ENCODE results near the gene NOTCH2.
"Not testable (repeated sequence)": the region's sequence is repeated elsewhere in the genome, so short reads cannot be mapped to it uniquely, and the experiment has no call there.

Gene NOTCH2

GRCh38 chr1:120069067-120069919 is at the start of gene NOTCH2:
TSS of gene NOTCH2 (minus strand) at chr1:120069662. CDS start at chr1:120069406, 256 bp downstream.
- DNase-seq (ENCODE audit: low read depth in 3 of 3): peak; percentile 29 to 67 (median 47)

GRCh38 chr1:120117371-120118177 is 48.1 kb upstream of the NOTCH2 start:
- DNase-seq (ENCODE audit: low read depth in 3 of 3): not testable (repeated sequence)

GRCh38 chr1:120116094-120116493 is 46.6 kb upstream of the NOTCH2 start:
- not testable (repeated sequence) for DNase-seq (ENCODE audit: low read depth in 3 of 3)

- not testable (repeated sequence) for DNase-seq (ENCODE audit: low read depth in 3 of 3)
Measured at GRCh38 chr1:120113134-120113533, 43.7 kb upstream of the NOTCH2 start.

DNA sequence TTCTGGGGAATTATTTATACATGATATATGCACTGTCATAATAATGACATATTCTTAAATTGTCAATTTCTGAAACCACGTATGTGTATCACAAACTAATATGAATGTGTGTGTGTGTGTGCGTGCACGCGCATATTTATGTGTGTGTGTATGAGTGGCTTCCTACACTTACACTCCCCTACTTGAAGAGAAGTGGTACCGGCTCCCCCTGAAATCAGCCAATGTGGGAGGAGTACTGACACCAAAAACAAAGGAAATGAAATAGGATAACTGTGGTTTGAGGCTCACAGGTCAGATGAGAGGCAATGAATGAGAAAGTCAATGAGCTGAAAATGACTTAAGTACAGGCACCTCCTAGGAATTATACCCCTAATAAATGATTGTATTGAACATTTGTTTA is 42.8 kb upstream of the NOTCH2 start:
- not testable (repeated sequence) for DNase-seq (ENCODE audit: low read depth in 3 of 3)

GRCh38 chr1:120111771-120112170 is 42.3 kb upstream of the NOTCH2 start:
- DNase-seq (ENCODE audit: low read depth in 3 of 3): not testable (repeated sequence)

- DNase-seq (ENCODE audit: low read depth in 3 of 3): not testable (repeated sequence)
Measured at GRCh38 chr1:120111008-120111407, 41.5 kb upstream of the NOTCH2 start.

DNA sequence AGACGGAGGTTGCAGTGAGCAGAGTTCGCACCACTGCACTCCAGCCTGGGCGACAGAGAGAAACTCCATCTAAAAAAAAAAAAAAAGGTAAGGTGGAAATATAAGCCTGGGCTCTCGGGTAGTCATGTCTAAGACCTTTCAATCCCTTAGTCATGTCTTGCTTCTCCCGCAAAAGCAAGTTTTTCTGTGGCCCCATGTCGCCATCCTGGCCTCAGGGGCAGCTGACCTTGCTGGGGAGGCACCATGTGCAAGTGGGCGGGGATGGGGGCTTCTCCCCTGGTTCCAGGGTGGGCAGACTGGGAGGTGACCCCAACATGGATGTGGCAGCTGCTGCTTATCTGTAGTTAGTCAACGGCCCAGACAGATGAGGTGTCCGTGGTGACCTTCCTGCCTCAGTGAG is 40.2 kb upstream of the NOTCH2 start:
- not testable (repeated sequence) for DNase-seq (ENCODE audit: low read depth in 3 of 3)

GRCh38 chr1:120109180-120109579 is 39.7 kb upstream of the NOTCH2 start:
- not testable (repeated sequence) for DNase-seq (ENCODE audit: low read depth in 3 of 3)

GRCh38 chr1:120105288-120105687 is 35.8 kb upstream of the NOTCH2 start:
- DNase-seq (ENCODE audit: low read depth in 3 of 3): not testable (repeated sequence)

DNA sequence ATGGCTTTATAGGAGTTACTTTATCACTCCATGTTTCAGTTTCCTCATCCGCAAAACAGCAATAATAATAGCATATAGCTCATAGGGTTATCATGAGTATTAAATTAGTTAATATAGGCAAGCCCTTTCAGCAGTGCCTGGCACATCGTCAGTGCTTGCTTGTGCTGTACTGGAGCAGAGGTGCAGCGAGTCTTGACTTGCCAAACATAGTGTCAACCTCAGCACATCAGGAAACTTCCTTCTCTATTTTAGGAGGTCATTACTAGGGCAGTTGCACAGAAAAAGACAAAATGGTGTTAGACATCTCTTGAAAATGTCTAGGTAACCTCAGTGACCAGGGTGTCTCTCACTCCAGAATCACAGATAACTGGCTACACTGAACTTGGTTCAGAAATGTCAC is 34.3 kb upstream of the NOTCH2 start:
- not testable (repeated sequence) for DNase-seq (ENCODE audit: low read depth in 3 of 3)

DNA sequence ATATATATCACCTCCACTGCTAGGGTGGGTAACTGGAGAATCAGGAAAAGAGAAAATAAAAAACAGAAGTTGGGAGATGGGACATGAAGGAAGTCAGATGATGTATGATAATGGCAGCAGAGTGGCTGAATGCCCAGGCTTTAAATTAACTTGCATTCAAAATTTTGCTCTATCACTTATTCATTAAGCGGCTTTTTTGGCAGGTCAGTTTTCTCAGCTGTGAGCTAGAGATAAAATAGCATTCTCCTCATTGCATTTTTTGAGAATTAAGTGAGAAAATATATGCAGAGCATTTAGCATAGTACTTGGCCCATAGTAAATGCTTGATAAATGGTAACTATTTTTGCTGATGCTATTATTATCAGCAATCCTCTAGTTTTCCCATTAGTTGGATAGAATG is 32.1 kb upstream of the NOTCH2 start:
- not testable (repeated sequence) for DNase-seq (ENCODE audit: low read depth in 3 of 3)

DNA sequence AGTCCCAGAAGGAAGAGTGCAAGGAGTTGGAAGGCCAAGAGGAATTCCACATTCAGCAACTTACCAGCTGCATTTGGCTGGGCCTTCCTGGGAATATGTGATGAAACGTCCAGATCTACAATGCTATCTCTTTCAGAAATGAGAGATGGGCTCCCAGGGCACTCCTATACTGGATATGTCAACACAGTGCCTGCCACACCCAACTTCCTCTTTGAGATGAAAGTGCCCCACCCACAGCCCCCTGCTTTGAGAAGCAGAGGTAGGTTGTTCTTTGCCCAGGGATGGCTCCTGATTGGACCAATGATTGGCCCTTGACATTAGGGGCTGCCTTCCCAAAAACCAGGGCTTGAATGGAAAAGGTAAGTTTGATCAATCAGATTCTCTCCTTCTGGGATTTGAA is 31.1 kb upstream of the NOTCH2 start:
- DNase-seq (ENCODE audit: low read depth in 3 of 3): not testable (repeated sequence)

GRCh38 chr1:120098986-120099759 is 29.7 kb upstream of the NOTCH2 start:
- not testable (repeated sequence) for DNase-seq (ENCODE audit: low read depth in 3 of 3)

GRCh38 chr1:120096981-120097545 is 27.6 kb upstream of the NOTCH2 start:
- DNase-seq (ENCODE audit: low read depth in 3 of 3): not testable (repeated sequence)

- not testable (repeated sequence) for DNase-seq (ENCODE audit: low read depth in 3 of 3)
Measured at GRCh38 chr1:120093548-120094181, 24.2 kb upstream of the NOTCH2 start.

DNA sequence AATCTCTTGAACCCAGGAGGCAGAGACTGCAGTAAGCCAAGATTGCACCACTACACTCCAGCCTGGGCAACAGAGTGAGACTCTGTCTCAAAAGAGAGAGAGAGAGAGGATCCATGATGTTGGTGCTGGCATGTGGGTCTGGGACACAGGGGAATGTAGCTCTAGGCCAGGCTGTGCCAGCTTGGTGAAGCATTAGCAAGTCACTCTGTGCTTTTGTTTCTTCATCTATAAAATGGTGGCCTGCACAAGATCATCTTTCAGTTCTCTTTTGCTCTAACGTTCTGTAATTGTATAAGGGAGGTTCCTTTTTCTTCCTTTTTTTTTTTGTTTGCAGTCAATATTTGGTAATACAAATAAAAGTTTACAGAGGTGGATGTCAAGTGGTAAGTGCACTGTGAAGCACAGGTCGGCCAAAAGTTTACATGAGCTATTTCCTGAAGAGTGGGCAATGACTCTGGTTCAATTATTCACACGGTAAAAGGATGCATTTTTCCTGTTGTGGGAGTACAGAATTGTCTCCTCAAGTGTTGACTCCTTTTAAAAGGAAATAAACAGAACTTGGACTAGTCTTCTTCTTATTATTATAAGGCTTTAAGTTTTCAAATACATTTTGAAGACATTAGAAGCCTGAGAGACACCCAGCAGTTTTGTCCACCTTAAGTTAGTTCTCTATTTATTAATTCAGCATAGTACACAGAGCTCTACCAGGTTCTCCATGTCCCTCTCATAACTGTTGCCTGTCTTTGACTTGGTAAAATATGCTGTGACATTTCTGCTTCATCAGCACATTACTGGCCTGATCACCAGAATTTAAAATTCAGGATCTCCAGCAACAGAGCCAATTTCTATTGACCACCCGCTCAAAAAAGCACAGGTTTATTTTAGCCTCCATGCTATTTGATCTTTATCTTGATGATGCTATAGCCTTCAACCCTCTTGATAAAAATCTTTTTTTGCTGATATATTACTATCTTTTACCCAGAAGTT is 23.1 kb upstream of the NOTCH2 start:
- not testable (repeated sequence) for DNase-seq (ENCODE audit: low read depth in 3 of 3)

DNA sequence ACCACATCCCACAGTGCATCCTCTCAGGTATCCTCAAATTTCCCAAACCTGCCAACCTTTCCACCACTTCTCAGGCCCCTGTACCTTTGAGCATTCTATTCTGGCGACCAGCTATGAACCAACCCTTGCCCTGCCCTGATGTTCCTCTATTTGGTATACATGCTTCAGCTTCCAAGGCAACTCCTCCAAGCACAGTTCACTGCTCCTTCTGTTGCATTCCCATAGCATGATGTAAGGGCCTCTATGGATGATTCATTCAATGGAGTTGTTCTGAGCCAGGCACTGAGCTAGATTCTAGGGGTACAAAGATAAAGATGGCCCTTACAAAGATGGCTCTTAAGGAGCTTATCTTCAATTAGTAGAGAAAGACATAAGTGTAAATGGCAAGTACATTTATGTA is 21.4 kb upstream of the NOTCH2 start:
- DNase-seq (ENCODE audit: low read depth in 3 of 3): not testable (repeated sequence)

DNA sequence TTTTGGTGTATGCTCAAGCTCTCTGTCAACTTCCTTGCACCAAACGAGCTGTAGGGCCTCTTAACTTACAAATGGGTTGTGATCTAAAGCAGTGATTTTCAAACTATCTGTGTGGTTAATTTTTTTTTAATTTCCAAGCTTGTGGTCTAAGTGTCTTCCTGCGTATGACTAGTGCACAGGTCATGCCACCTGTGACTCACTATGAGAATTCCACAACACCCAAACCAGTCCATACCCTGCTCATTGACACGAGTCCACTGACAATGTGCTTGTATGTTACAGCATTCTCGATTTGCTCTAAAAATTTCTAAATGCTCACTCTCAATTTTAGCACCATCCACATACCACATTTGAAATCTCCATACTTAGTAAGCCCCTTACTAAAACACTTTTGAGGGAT is 18.5 kb upstream of the NOTCH2 start:
- peak; percentile 6 to 32 (median 24) for DNase-seq (ENCODE audit: low read depth in 3 of 3)

- not testable (repeated sequence) for DNase-seq (ENCODE audit: low read depth in 3 of 3)
Measured at GRCh38 chr1:120069920-120070214, 405 bp upstream of the NOTCH2 start.
